Measurements from ENCODE around the gene SOAT1. TPM values are rescaled to one million over a fixed set of nuclear protein-coding genes. Genes with fewer than 3 reads are reported as not detected.

SOAT1 gene
- total RNA-seq, 1 experiment from 2014 or later = 7.5 TPM

DNA sequence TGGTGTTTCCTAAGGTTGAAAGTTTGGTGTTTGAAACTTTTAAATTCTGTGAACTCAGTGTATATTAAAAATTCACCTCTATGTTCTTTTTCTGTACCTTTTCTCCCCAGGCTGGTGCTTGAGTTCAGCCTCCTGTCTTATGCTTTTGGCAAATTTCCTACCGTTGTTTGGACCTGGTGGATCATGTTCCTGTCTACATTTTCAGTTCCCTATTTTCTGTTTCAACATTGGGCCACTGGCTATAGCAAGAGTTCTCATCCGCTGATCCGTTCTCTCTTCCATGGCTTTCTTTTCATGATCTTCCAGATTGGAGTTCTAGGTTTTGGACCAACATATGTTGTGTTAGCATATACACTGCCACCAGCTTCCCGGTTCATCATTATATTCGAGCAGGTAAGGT is 47.3 kb downstream of the SOAT1 start:
- H2BK20ac ChIP-seq (ENCODE audit: low read depth, low read length, poor library complexity, severe bottlenecking) = no peak overlapping the region
- H3K9ac ChIP-seq (ENCODE audit: extremely low read depth, insufficient read length, low read length) = no peak overlapping the region
- no peak overlapping the region for H2BK15ac ChIP-seq (ENCODE audit: low read depth, low read length)
- no peak overlapping the region for H2BK5ac ChIP-seq (ENCODE audit: insufficient read length, low read length)
- no peaks in the 10 kb centered on the region for H3K9me3 ChIP-seq (ENCODE audit: control insufficient read depth, low read depth, low read length)
- Mint-ChIP-seq H3K27me3 (ENCODE audit: low read depth) (no peaks in the 10 kb centered on the region), H3K27ac (no peak overlapping the region), H3K4me1 (no peaks in the 10 kb centered on the region), H3K4me3 (no peak overlapping the region), H3K36me3 (ENCODE audit: insufficient read depth in 1 of 3, low read depth in 3 of 3) (peaks cover 0 to 3% (median 0%) of the 10 kb centered on the region in 3 experiments; a peak in 1 of 7 replicates), H3K9me3 (no peaks in the 10 kb centered on the region)
- no peak overlapping the region for H3K27ac ChIP-seq (ENCODE audit: insufficient read length, low read depth, low read length)
- H4K20me1 ChIP-seq (ENCODE audit: control insufficient read depth, insufficient read depth, insufficient read length) = no peaks in the 10 kb centered on the region
- no peaks in the 10 kb centered on the region for H3K27me3 ChIP-seq (ENCODE audit: insufficient read depth, low read length)
- H3K4ac ChIP-seq (ENCODE audit: low read depth, low read length) = no peak overlapping the region
- H2AK5ac ChIP-seq (ENCODE audit: insufficient read length, low read length) = no peak overlapping the region
- no peaks in the 10 kb centered on the region for H3K23me2 ChIP-seq (ENCODE audit: insufficient read length, low read depth, low read length, poor library complexity, severe bottlenecking)
- H2BK12ac ChIP-seq (ENCODE audit: insufficient read length, low read depth, low read length) = no peak overlapping the region
- H3K79me1 ChIP-seq (ENCODE audit: insufficient read depth, low read depth, low read length, poor library complexity, severe bottlenecking) = no peaks in the 10 kb centered on the region
- no CpG with 5 or more reads among the region's 5 CpGs for WGBS (ENCODE audit: extremely low coverage, insufficient read length, low lambda C conversion rate)
- no peak overlapping the region for H3T11ph ChIP-seq (ENCODE audit: low read length)
- no peak overlapping the region for H4K8ac ChIP-seq (replicated peaks; ENCODE audit: insufficient read length, low read depth, low read length)
- H4K5ac ChIP-seq (ENCODE audit: insufficient read length, low read depth, low read length) = no peak overlapping the region
- H3K14ac ChIP-seq (ENCODE audit: insufficient read depth, low read length) = no peak overlapping the region
- no peaks in the 10 kb centered on the region for H3K79me2 ChIP-seq (ENCODE audit: insufficient read depth, low read length)
- DNase-seq = no peak
- no peaks in the 10 kb centered on the region for H3K4me1 ChIP-seq (ENCODE audit: insufficient read depth, low read length)
- no peak overlapping the region for H2AFZ ChIP-seq (ENCODE audit: low read length)
- no peak overlapping the region for H3K56ac ChIP-seq (ENCODE audit: insufficient read length, low read depth, low read length)
- H4K91ac ChIP-seq (ENCODE audit: insufficient read length, low read depth, low read length) = no peak overlapping the region
- H2BK120ac ChIP-seq (ENCODE audit: low read depth, low read length, poor library complexity, severe bottlenecking) = no peak overlapping the region
- no peak overlapping the region for H3K23ac ChIP-seq (ENCODE audit: insufficient read length, low read depth, low read length)
- H3K18ac ChIP-seq (ENCODE audit: insufficient read length, low read depth, low read length) = no peak overlapping the region
- TF ChIP-seq CTCF (conservative IDR thresholded peaks at IDR 0.05) = no peak
- no peak overlapping the region for H3K4me2 ChIP-seq (ENCODE audit: insufficient read depth, insufficient read length, low read length)

All from H9 (cell line).